Measurements from ENCODE around the gene FBRS. TPM values are rescaled to one million over a fixed set of nuclear protein-coding genes. Genes with fewer than 3 reads are reported as not detected.

Gene FBRS
- polyA plus RNA-seq, 6 donors from 2014 or later, result 0.88 to 9.0 (median 4.2) TPM

DNA sequence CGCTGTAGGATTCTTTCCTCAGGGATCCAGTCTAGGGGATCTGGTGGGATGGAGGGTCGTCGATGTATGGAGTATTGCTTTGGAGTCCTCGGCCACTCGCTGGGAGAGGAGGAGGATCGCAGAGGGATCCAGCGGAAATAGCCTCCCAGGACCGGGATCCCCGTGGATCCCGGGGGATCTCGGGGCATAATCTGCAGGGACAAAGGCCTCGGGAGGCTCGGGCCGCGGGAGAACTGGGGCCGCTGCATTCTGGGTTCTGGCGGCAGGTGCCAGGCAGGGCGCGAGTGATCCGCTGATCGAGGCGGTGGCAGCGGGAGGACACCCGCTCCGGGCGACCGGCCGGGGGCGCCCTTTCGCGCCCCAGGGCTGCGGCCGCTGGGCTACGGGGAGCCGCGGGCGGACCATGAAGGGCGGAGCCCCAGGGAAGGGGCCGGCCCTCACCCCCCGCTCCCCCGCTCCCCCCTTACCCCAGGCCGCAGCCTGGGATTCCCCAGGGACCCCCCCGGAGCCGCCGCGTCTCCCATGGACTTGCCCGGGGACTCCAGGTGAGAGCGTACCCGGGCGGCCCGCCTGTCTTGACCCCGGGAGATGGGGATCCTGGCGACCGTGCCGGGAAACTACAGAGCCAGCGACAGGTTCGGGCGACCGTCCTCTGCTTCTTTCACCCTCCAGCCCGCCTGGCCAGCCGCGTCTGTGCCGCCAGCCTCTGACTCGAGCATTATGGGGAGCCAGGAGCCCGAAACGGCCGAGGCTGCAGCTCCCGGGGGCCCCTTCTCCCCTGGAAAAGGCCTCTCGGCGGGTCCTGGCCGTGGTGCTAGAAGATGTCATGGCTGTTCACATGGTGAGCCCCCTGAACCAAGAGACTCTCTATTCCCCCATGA, 6.9 kb upstream of the FBRS start:
- peak; percentile 62 to 67 for ATAC-seq (ENCODE audit: low read depth in 2 of 2)
- Mint-ChIP-seq H3K27ac (peak overlapping the region; percentile 95 to 99 (median 99)), H3K4me3 (peak overlapping the region; percentile 92 to 100 (median 97)), H3K9me3 (no peaks in the 10 kb centered on the region), H3K4me1 (peaks cover 25 to 39% (median 31%) of the 10 kb centered on the region in 3 donors), H3K36me3 (peaks cover 0 to 15% of the 10 kb centered on the region in 2 donors), H3K27me3 (no peaks in the 10 kb centered on the region)
- DNase-seq, result peak; percentile 69

DNA sequence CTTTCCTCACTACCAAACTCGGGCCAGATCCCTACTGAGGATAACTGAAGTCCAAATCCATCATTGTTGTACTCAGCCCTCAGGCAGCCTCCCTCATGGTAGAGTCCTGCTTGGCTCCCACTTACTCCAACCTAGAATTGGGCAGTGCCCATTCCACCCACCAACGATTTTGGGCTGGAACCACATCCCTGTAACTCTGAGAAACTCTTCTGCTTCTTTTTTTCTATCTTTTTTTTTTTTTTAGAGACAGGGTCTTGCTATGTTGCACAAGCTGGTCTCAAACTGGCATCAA, 6.3 kb upstream of the FBRS start:
- peaks cover 26 to 45% (median 32%) of the 10 kb centered on the region in 3 donors for H3K4me1 Mint-ChIP-seq
- DNase-seq (no peak), ATAC-seq (ENCODE audit: low read depth in 2 of 2) (no peak)
- peaks cover 0 to 15% of the 10 kb centered on the region in 2 donors for H3K36me3 Mint-ChIP-seq
- H3K27me3 Mint-ChIP-seq, result no peaks in the 10 kb centered on the region
- peak overlapping the region; percentile 77 to 100 (median 94) for H3K4me3 Mint-ChIP-seq
- H3K27ac Mint-ChIP-seq, result peak overlapping the region; percentile 64 to 95 (median 86)
- no peaks in the 10 kb centered on the region for H3K9me3 Mint-ChIP-seq

DNA sequence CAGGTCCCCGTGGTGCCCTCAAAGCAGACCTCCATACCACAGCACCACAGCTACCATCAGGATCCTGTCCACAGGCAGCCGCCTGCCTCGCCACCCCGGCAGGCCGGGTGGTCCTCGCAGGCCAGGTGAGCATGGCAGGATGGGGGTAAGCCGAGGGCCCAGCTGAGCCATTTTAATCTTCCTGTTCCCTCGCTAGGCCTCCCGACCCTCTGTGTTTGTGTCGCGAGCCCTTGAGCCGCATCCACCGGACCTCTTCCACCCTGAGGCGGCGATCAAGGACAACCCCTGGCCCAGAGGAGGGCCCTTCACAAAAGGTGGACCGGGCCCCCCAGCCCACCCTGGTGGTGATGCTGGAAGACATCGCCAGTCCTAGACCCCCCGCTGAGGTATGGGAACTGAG, 5.5 kb upstream of the FBRS start:
- ATAC-seq (ENCODE audit: low read depth in 2 of 2), result no peak
- DNase-seq, result no peak
- Mint-ChIP-seq H3K27me3 (no peaks in the 10 kb centered on the region), H3K4me3 (peak overlapping the region; percentile 55 to 100 (median 88)), H3K4me1 (peaks cover 30 to 51% (median 37%) of the 10 kb centered on the region in 3 donors), H3K27ac (peak overlapping the region in 3 of 6 donors; percentile 80 to 95 (median 84)), H3K9me3 (no peaks in the 10 kb centered on the region), H3K36me3 (peaks cover 0 to 15% of the 10 kb centered on the region in 2 donors)

DNA sequence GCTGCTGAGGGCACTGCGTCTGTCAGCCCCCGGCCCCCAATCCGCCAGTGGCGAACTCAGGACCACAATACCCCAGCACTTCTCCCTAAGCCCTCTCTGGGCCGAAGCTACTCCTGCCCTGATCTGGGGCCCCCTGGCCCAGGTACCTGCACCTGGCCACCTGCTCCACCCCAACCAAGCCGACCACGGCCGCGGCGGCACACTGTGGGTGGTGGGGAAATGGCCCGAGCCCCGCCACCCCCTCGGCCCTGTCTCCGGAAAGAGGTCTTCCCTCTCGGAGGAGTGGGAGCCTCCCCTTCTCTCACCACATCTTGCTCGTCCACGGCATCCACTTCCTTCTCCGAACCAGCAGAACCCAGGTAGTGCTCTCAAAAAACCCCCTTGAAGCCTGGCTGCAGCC, 3.4 kb upstream of the FBRS start:
- ATAC-seq (ENCODE audit: low read depth in 2 of 2), result no peak
- Mint-ChIP-seq H3K4me1 (peaks cover 33 to 44% (median 36%) of the 10 kb centered on the region in 3 donors), H3K9me3 (no peaks in the 10 kb centered on the region), H3K27ac (no peak overlapping the region), H3K27me3 (no peaks in the 10 kb centered on the region), H3K4me3 (peak overlapping the region in 2 of 8 donors; percentile 59 to 74), H3K36me3 (peaks cover 0 to 22% of the 10 kb centered on the region in 2 donors)
- DNase-seq, result no peak

DNA sequence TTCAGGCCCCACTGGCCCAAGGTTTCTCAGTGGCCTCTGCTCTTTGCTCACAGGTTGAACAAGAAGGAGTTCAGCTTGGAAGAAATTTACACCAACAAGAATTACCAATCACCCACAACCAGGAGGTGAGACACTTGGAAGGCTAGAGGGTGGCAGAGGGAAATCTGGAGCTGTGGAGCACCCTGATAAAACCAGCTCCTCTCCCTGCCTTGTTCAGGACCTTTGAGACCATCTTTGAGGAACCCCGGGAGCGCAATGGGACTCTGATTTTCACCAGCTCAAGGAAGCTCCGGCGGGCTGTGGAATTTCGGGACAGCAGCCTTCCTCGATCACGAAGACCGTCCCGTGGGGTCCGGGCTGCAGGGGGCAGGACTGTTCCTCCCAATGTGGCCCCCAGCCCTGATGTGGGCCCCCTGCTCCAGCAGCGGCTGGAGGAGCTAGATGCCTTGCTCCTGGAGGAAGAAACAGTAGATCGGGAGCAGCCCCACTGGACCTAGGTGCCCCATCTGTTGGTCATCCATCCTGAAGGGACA, 2.4 kb upstream of the FBRS start:
- Mint-ChIP-seq H3K9me3 (no peaks in the 10 kb centered on the region), H3K36me3 (peaks cover 4 to 20% of the 10 kb centered on the region in 2 donors), H3K27ac (peak overlapping the region in 2 of 6 donors; percentile 15 to 22), H3K4me1 (peaks cover 31 to 44% (median 32%) of the 10 kb centered on the region in 3 donors), H3K4me3 (peak overlapping the region in 3 of 8 donors; percentile 23 to 90 (median 39)), H3K27me3 (no peaks in the 10 kb centered on the region)
- ATAC-seq (ENCODE audit: low read depth in 2 of 2), result no peak
- DNase-seq, result no peak

DNA sequence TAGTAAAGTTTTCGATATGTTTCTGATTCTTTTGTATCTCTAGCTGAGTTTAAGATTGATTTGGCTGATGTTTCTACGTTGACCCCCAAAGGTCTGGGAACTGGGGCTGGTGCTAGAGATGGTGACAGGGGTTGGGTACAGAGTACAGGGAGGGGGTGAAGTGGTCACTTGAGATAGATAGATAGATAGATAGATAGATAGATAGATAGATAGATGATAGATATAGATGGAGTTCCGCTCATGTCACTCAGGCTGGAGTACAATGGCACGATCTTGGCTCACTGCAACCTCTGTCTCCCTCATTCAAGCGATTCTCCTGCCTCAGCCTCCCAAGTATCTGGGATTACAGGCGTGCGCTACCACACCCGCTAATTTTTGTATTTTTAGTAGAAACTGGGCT, 1.8 kb upstream of the FBRS start:
- Mint-ChIP-seq H3K9me3 (no peaks in the 10 kb centered on the region), H3K27ac (peak overlapping the region in 4 of 6 donors; percentile 22 to 99 (median 54)), H3K4me3 (peak overlapping the region in 5 of 8 donors; percentile 23 to 90 (median 66)), H3K4me1 (peaks cover 33 to 49% (median 36%) of the 10 kb centered on the region in 3 donors), H3K36me3 (peaks cover 5 to 25% of the 10 kb centered on the region in 2 donors), H3K27me3 (no peaks in the 10 kb centered on the region)
- DNase-seq, result no peak
- no peak for ATAC-seq (ENCODE audit: low read depth in 2 of 2)

DNA sequence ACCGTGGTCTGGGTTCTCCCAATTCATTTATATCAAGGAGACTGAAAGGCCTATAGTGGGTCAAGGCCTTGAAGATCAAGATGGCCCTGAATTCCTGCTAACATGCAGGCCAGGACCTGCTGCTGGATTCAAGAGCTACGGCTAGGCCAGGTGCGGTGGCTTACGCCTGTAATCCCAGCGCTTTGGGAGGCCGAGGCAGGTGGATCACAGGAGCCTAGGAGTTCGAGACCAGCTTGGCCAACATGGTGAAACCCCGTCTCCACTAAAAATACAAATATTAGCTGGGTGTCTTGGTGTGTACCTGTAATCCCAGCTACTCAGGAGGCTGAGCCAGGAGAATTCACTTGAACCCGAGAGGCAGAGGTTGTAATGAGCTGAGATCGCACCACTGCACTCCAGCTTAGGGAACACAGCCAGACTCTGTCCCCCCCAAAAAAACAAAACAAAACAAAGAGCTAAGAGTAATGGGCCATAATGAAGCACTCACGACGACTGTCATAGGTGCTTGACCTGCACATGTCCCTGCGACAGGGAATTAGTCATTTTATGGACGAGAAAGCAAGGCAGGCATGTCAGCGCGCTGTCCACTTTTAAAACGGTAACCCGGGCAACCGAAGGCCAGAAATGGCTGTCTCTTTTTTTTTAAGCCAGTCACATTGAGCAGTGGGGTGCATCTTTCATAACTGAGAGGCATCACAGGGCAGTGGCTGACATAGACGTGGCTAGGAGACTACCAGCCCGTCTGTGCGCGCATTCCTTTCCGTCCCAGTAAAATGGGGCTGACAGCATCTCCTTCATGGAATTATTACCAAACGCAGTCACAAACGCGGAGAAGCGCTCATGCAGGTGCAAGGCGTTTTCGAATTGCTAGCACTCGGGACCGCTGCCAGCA, 1.0 kb upstream of the FBRS start:
- peaks cover 33 to 54% (median 35%) of the 10 kb centered on the region in 3 donors for H3K4me1 Mint-ChIP-seq
- H3K27me3 Mint-ChIP-seq, result no peaks in the 10 kb centered on the region
- ATAC-seq (ENCODE audit: low read depth in 2 of 2) (no peak), DNase-seq (no peak)
- H3K27ac Mint-ChIP-seq, result peak overlapping the region; percentile 79 to 99 (median 94)
- H3K36me3 Mint-ChIP-seq, result peaks cover 5 to 26% of the 10 kb centered on the region in 2 donors
- no peaks in the 10 kb centered on the region for H3K9me3 Mint-ChIP-seq
- peak overlapping the region; percentile 84 to 100 (median 91) for H3K4me3 Mint-ChIP-seq

DNA sequence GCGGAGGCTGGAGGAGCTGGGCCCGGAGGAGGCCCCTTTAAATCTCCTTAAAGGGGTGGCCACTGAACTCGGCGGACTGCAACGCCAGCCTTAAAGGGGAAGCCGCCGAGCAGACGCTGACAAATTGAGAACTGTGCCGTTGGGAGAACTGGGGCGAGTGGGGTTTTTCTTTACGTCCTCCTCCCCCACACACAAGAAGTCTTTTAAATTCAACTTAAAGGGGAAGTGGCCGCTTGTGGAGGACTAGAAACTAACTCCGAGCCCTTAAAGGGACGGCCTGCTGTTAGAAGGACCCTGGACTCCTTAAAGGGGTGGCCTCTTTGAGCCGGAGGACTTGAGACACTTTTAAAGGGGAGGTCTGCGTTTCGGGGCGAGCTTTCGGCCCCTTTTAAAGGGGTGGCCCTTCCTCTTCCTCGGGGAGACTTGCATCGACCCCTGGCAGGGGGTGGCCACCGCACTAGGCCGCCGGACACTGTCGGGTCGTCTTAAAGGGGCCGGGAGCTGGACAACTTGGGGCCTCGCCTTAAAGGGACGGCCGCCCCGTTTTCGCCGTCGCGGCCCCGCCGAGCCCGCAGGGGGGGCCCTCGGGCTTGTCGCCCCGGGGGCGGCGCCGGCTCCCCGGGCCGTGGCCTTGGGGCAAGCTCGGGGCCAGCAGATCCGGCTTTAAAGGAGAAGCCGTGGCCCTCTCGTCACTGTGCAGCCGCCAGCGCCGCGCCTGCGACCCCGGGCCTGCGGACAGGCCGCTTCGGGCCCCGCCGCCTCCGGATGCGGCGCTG, 688 bp downstream of the FBRS start:
- Mint-ChIP-seq H3K36me3 (peaks cover 12 to 26% of the 10 kb centered on the region in 2 donors), H3K9me3 (no peaks in the 10 kb centered on the region), H3K27ac (peak overlapping the region; percentile 99 to 100 (median 100)), H3K4me1 (peaks cover 27 to 59% (median 41%) of the 10 kb centered on the region in 3 donors), H3K27me3 (no peaks in the 10 kb centered on the region), H3K4me3 (peak overlapping the region; percentile 90 to 100 (median 99))
- DNase-seq, result no peak
- ATAC-seq (ENCODE audit: low read depth in 2 of 2), result no peak

DNA sequence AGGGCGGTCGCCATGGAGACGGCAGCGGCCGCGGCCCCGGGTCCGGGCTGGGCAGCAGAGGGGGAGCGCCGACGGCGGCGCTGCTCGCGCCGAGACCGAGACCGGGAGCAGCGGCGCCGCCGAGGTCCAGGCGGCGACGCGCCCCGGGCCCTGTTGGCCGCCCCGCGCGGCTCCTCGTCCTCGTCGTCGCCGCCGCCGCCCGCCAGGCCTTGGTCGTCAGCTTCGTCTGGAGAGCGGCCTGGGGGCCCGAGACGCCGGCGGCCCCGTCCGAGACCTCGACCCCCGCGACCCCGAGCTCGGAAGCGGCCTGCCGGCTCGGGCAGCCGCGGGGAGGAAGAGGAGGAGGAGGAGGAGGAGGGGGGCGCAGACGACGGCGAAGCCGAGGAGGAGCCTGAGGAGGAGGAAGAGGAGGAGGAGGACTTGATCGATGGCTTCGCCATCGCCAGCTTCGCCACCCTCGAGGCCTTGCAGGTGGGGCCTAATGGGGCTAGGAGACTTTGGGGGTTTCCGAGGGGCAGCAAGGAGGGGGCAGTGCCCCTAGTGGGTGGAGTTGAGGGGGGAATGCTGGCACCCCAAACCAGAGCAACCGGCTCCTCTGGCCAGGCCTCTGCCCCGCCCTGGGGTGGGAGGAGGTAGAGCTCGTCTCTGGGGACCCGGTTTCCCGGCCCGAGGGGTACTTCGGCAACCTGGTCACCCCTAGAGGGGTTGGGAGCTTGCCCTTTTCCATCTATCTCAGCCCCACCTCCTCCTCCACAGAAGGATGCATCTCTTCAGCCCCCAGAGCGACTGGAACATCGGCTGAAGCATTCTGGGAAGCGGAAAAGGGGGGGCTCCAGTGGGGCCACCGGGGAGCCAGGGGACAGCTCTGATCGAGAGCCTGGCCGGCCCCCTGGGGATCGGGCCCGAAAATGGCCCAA, 1.5 kb downstream of the FBRS start:
- DNase-seq (peak; percentile 56), ATAC-seq (ENCODE audit: low read depth in 2 of 2) (no peak)
- H3K27me3 Mint-ChIP-seq, result no peaks in the 10 kb centered on the region
- peak overlapping the region; percentile 36 to 99 (median 92) for H3K27ac Mint-ChIP-seq
- peak overlapping the region; percentile 75 to 95 (median 89) for H3K4me3 Mint-ChIP-seq
- no peaks in the 10 kb centered on the region for H3K9me3 Mint-ChIP-seq
- peaks cover 12 to 25% of the 10 kb centered on the region in 2 donors for H3K36me3 Mint-ChIP-seq
- H3K4me1 Mint-ChIP-seq, result peaks cover 28 to 59% (median 41%) of the 10 kb centered on the region in 3 donors

DNA sequence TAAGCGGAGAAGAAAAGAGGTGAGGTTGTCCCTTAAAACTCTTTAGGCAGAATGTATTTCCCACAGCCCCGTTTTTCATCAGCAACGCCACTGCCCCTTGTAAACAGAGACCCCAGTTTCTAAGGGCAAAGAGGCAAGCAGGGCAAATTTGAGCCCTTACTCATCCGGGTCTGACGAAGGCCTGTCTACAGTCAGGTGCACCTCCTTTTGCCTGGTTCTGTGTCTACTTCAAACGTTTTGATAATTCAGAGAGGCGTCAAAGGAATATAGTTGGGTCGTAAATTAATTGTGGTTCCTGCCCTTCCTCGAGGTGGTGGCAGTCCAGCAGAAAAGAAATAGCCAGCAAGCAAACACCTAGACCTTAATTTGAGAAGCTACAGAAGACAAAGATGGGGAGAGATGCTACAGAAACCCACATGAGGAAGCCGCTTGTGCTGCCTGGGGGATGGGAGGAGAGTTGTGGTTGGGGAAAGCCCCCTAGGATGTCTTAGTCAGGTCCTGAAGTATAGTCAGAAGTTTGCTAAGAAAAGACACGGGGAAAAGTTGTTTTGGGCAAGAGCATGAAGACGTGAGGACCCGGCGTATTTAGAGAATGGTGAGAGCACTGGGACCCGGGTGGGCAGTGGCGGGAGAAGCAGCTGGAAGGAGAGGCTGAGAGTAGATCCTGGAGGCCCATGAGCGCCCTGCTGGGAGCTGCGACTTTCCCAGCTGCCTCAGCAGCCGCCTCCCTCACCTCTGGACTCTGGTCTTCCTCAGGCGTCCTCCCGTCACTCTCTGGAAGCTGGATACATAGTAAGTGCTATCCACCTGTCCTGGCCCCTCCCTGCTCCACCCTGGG, 2.4 kb downstream of the FBRS start:
- peaks cover 34 to 53% (median 41%) of the 10 kb centered on the region in 3 donors for H3K4me1 Mint-ChIP-seq
- H3K27me3 Mint-ChIP-seq, result no peaks in the 10 kb centered on the region
- H3K36me3 Mint-ChIP-seq, result peaks cover 12 to 19% of the 10 kb centered on the region in 2 donors
- H3K9me3 Mint-ChIP-seq, result no peaks in the 10 kb centered on the region
- ATAC-seq (ENCODE audit: low read depth in 2 of 2) (peak in 1 of 2 donors; percentile 9), DNase-seq (peak; percentile 81)
- H3K4me3 Mint-ChIP-seq, result peak overlapping the region; percentile 75 to 95 (median 89)
- H3K27ac Mint-ChIP-seq, result peak overlapping the region; percentile 85 to 99 (median 92)

DNA sequence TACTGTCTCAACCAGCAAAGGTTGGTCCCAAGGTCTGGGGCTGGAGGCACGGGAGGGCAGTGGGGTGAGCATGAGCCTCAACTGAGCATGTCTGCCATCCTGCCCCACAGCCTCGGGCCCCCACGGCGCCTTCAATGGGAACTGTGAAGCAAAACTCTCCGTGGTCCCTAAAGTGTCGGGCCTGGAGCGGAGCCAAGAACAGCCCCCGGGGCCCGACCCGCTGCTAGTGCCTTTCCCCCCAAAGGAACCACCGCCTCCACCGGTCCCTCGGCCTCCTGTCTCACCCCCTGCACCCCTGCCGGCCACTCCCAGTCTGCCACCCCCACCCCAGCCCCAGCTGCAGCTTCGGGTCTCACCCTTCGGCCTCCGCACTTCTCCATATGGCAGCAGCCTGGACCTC, 4.2 kb downstream of the FBRS start:
- H3K27me3 Mint-ChIP-seq, result no peaks in the 10 kb centered on the region
- peak overlapping the region in 1 of 6 donors; percentile 91 for H3K27ac Mint-ChIP-seq
- H3K9me3 Mint-ChIP-seq, result no peaks in the 10 kb centered on the region
- ATAC-seq (ENCODE audit: low read depth in 2 of 2) (no peak), DNase-seq (no peak)
- peaks cover 12 to 20% of the 10 kb centered on the region in 2 donors for H3K36me3 Mint-ChIP-seq
- H3K4me3 Mint-ChIP-seq, result peak overlapping the region in 1 of 8 donors; percentile 56
- peaks cover 26 to 36% (median 36%) of the 10 kb centered on the region in 3 donors for H3K4me1 Mint-ChIP-seq

Data from naive B cell (primary cell).